Spleen (tissue), 7 donors: ENCODE results near the gene SP110.

Experiments used
- CTCF ChIP-seq, 11 experiments: fragments of 200-600 bp in 7 of 11; fragments of 450-650 bp in 4 of 11; sonication (generic) in 4 of 11; IDR thresholded peaks in 8 of 11; conservative IDR thresholded peaks in 3 of 11; 1 replicate in 7 of 11; 2 replicates in 4 of 11; pipeline versions ENCODE4 v1.4.0 to v1.8.0; 2016 to 2021; ENCODE audit warnings: antibody characterized with exemption in 11 of 11, inconsistent platforms in 4 of 11, mild to moderate bottlenecking in 1 of 11
- POLR2AphosphoS5 ChIP-seq, 3 donors: sonication (generic); formaldehyde crosslinking; IDR thresholded peaks; one replicate each; pipeline ENCODE4 v1.5.1; 2017; ENCODE audit warnings: antibody characterized with exemption in 3 of 3
- donor health status: DM: no; HTN: no; CAD: no; lungs with moderate emphysema.
- donor health status: DM: no; HTN: no; CAD: no.
- donor health status: DM: no; HTN: no; CAD: no.

GRCh38 chr2:230244211-230244610 lies 24.4 kb upstream of the SP110 start:
- TF ChIP-seq CTCF (IDR thresholded peaks at IDR 0.05 in 8 of 11, conservative IDR thresholded peaks at IDR 0.05 in 3 of 11) (no peak), POLR2AphosphoS5 (IDR thresholded peaks at IDR 0.05) (no peak)
